SK-N-SH (cell line): Measurements from ENCODE around the gene MRPL19. TPM values are rescaled to one million over a fixed set of nuclear protein-coding genes. Genes with fewer than 3 reads are reported as not detected.

ENCODE experiments used
- CTCF ChIA-PET: fragments of 300-600, 350-600 bp; formaldehyde crosslinking; extraction: SDS; loops from one replicate; lab custom pipeline; 2021; lab: Yijun Ruan, JAX
- POLR2A ChIA-PET: fragments of 350-600 bp; sonication (Branson Sonifier 250); formaldehyde crosslinking; extraction: SDS; loops from one replicate; lab custom pipeline; 2020; ENCODE audit warnings: antibody characterized with exemption, inconsistent platforms; lab: Yijun Ruan, JAX
- DNase-seq: peaks from one replicate; pipeline ENCODE4 v3.0.0; 2012
- H2AFZ ChIP-seq: fragments of 200-600 bp; sonication (generic); 2 replicates; pipeline ENCODE4 v1.8.1; 2016; ENCODE audit warnings: antibody characterized with exemption, mild to moderate bottlenecking, low read depth
- H3F3A ChIP-seq: fragments of 200-600 bp; sonication (generic); replicated peaks from 2 replicates; pipeline ENCODE3; 2016; ENCODE audit warnings: antibody characterized with exemption, mild to moderate bottlenecking; ENCODE audit not compliant: insufficient read depth
- H3K27ac ChIP-seq, 2 experiments: fragments of 200-500 bp in 1 of 2; fragments of 200-600 bp in 1 of 2; sonication (Bioruptor generic) in 1 of 2; sonication (generic), shearing (Covaris generic) in 1 of 2; 2 replicates each; pipeline versions ENCODE4 v1.5.1 to v1.6.1; 2014 to 2016; ENCODE audit warnings: low read depth in 2 of 2, inconsistent platforms in 1 of 2, low read length in 1 of 2, mild to moderate bottlenecking in 1 of 2, mixed read lengths in 1 of 2
- H3K27me3 ChIP-seq: fragments of 200-600 bp; sonication (generic), shearing (Covaris generic); 2 replicates; pipeline ENCODE4 v1.6.1; 2016; ENCODE audit warnings: mixed run types; ENCODE audit not compliant: insufficient read depth
- H3K36me3 ChIP-seq, 2 experiments: fragments of 200-500 bp in 1 of 2; fragments of 200-600 bp in 1 of 2; sonication (Bioruptor generic) in 1 of 2; sonication (generic) in 1 of 2; replicated peaks in 1 of 2; 2 replicates each; pipeline versions ENCODE3 to v1.5.1; 2014 to 2016; ENCODE audit warnings: low read length in 1 of 2, mild to moderate bottlenecking in 1 of 2; ENCODE audit not compliant: insufficient read depth in 2 of 2, control insufficient read depth in 1 of 2
- H3K4me1 ChIP-seq, 2 experiments: fragments of 200-500 bp in 1 of 2; fragments of 200-600 bp in 1 of 2; sonication (Bioruptor generic) in 1 of 2; sonication (generic), shearing (Covaris generic) in 1 of 2; 2 replicates each; pipeline versions ENCODE4 v1.5.1 to v1.6.1; 2014 to 2016; ENCODE audit warnings: low read depth in 1 of 2, low read length in 1 of 2, mixed run types in 1 of 2; ENCODE audit not compliant: insufficient read depth in 2 of 2, control insufficient read depth in 1 of 2
- H3K4me2 ChIP-seq: fragments of 200-600 bp; sonication (generic), shearing (Covaris generic); 2 replicates; pipeline ENCODE4 v1.6.1; 2017; ENCODE audit warnings: mixed run types
- H3K4me3 ChIP-seq, 2 experiments: fragments of 200-500 bp in 1 of 2; fragments of 200-600 bp in 1 of 2; sonication (Bioruptor generic) in 1 of 2; sonication (generic), shearing (Covaris generic) in 1 of 2; 2 replicates each; pipeline versions ENCODE4 v1.5.1 to v1.8.1; 2014 to 2016; ENCODE audit warnings: low read depth in 2 of 2, inconsistent platforms in 1 of 2, low read length in 1 of 2, mild to moderate bottlenecking in 1 of 2, mixed read lengths in 1 of 2, moderate library complexity in 1 of 2
- H3K79me2 ChIP-seq: fragments of 200-600 bp; sonication (generic); 2 replicates; pipeline ENCODE4 v1.8.1; 2017; ENCODE audit warnings: mild to moderate bottlenecking; ENCODE audit not compliant: insufficient read depth
- H3K9ac ChIP-seq: fragments of 200-600 bp; sonication (generic); 2 replicates; pipeline ENCODE4 v1.6.1; 2017; ENCODE audit warnings: mixed run types
- H3K9me2 ChIP-seq: fragments of 200-600 bp; sonication (generic); 2 replicates; pipeline ENCODE4 v1.6.1; 2017; ENCODE audit warnings: mixed run types
- H3K9me3 ChIP-seq: fragments of 200-600 bp; sonication (generic); 2 replicates; pipeline ENCODE4 v1.6.1; 2017; ENCODE audit warnings: mixed run types, mild to moderate bottlenecking, moderate library complexity
- H4K20me1 ChIP-seq: fragments of 200-600 bp; sonication (generic); 2 replicates; pipeline ENCODE4 v1.6.1; 2017; ENCODE audit warnings: mild to moderate bottlenecking, mixed run types; ENCODE audit not compliant: insufficient read depth
- CHD2 ChIP-seq: fragments of 150-350 bp; IDR thresholded peaks from 2 replicates; pipeline ENCODE4 v1.6.1; 2018; ENCODE audit warnings: low read length; ENCODE audit not compliant: partially characterized antibody
- EP300 ChIP-seq, 2 experiments: IDR thresholded peaks; 2 replicates each; pipeline versions ENCODE4 v1.4.0 to v1.6.1; 2012; ENCODE audit warnings: borderline replicate concordance in 1 of 2, low read depth in 1 of 2, low read length in 1 of 2
- FOSL2 ChIP-seq: IDR thresholded peaks from 2 replicates; pipeline ENCODE4 v1.4.0; 2012; ENCODE audit warnings: low read depth, mild to moderate bottlenecking, moderate library complexity, borderline replicate concordance
- FOXJ3 ChIP-seq: sonication (generic); formaldehyde crosslinking; IDR thresholded peaks from 2 replicates; pipeline ENCODE4 v1.5.1; 2020; ENCODE audit warnings: mild to moderate bottlenecking, missing genetic modification reagents
- FOXM1 ChIP-seq: IDR thresholded peaks from 2 replicates; pipeline ENCODE4 v1.4.0; 2012; ENCODE audit warnings: low read depth, mild to moderate bottlenecking
- GABPA ChIP-seq: IDR thresholded peaks from 2 replicates; pipeline ENCODE4 v1.4.0; 2012; ENCODE audit warnings: low read depth, mild to moderate bottlenecking
- JUND ChIP-seq: IDR thresholded peaks from 2 replicates; pipeline ENCODE4 v1.4.0; 2012
- MEF2A ChIP-seq: IDR thresholded peaks from 2 replicates; pipeline ENCODE4 v1.4.0; 2012; ENCODE audit warnings: low read depth, borderline replicate concordance
- MXI1 ChIP-seq: IDR thresholded peaks from 2 replicates; pipeline ENCODE4 v1.6.1; 2012; ENCODE audit warnings: mild to moderate bottlenecking, low read depth, low read length, improper control_type of control experiment
- NFIC ChIP-seq: IDR thresholded peaks from 2 replicates; pipeline ENCODE4 v1.4.0; 2012; ENCODE audit warnings: borderline replicate concordance
- POLR2AphosphoS5 ChIP-seq: IDR thresholded peaks from 2 replicates; pipeline ENCODE4 v1.6.1; 2012; ENCODE audit warnings: low read depth, low read length
- RAD21 ChIP-seq: IDR thresholded peaks from 2 replicates; pipeline ENCODE4 v1.6.1; 2012; ENCODE audit warnings: mild to moderate bottlenecking, low read length
- RFX5 ChIP-seq: IDR thresholded peaks from 2 replicates; pipeline ENCODE4 v1.6.1; 2012; ENCODE audit warnings: mild to moderate bottlenecking, improper control_type of control experiment, low read length
- RXRA ChIP-seq: IDR thresholded peaks from 2 replicates; pipeline ENCODE4 v1.4.0; 2012; ENCODE audit warnings: low read depth, mild to moderate bottlenecking, borderline replicate concordance
- SIN3A ChIP-seq: IDR thresholded peaks from 2 replicates; pipeline ENCODE4 v1.6.1; 2012; ENCODE audit warnings: low read depth, mild to moderate bottlenecking, low read length, moderate library complexity, borderline replicate concordance
- SMC3 ChIP-seq: IDR thresholded peaks from 2 replicates; pipeline ENCODE4 v1.6.1; 2012; ENCODE audit warnings: low read depth, low read length, improper control_type of control experiment
- TAF1 ChIP-seq: IDR thresholded peaks from 2 replicates; pipeline ENCODE4 v1.6.1; 2012; ENCODE audit warnings: low read depth, mild to moderate bottlenecking, low read length, moderate library complexity, borderline replicate concordance
- TCF12 ChIP-seq: IDR thresholded peaks from 2 replicates; pipeline ENCODE4 v1.4.0; 2012
- TEAD4 ChIP-seq: IDR thresholded peaks from 2 replicates; pipeline ENCODE4 v1.4.0; 2012; ENCODE audit warnings: mild to moderate bottlenecking, borderline replicate concordance; ENCODE audit not compliant: insufficient read depth
- YY1 ChIP-seq: IDR thresholded peaks from 2 replicates; pipeline ENCODE4 v1.4.0; 2012; ENCODE audit warnings: low read depth, mild to moderate bottlenecking
- WGBS: methylation state at CpG from one replicate; pipeline ENCODE4 v1.1.6; 2017; ENCODE audit warnings: low lambda C conversion rate; 5-methylcytosine and 5-hydroxymethylcytosine counted together
- polyA plus RNA-seq, 3 experiments: library from polyadenylated mRNA; depleted of rRNA; stranded (reverse); fragments of >200 nt; gene quantifications; 2 replicates each; pipeline ENCODE4 v1.2.3, GENCODE V29; 2012
- TF ChIP-seq, protein P1 (sequence below): IDR thresholded peaks from 2 replicates; pipeline ENCODE4 v1.4.0; 2012; ENCODE audit warnings: low read depth, borderline replicate concordance
- TF ChIP-seq, protein P2 (sequence below): fragments of 200-600 bp; sonication (generic); IDR thresholded peaks from 2 replicates; pipeline ENCODE4 v1.6.1; 2017; ENCODE audit warnings: antibody characterized with exemption, mild to moderate bottlenecking, moderate library complexity

The MRPL19 gene
- polyA plus RNA-seq, 1 of the 3 experiments (the other 2 are of a cell fraction): 15.4 TPM

DNA sequence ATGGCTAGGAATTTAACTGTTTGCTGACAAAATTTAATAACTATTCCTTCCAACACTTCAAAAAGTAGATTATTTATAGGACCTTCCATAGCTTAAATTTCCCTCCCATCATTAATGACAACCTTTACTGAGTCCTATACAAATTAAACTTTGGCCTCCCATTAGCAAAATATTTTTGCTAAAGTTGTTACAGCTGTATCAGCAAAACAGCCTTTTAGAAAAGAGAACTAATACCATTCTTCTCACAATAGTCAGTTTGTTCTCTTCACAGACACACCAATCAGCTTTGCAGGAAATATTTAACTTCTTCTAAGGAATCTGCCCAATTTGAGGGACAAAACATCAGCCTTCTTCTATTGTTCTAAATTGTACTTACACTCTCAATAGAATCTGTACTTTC lies 76.1 kb downstream of the MRPL19 start:
- no peaks in the 10 kb centered on the region; the same call in 1 of the 2 replicates for H3K9me3 ChIP-seq
- TF ChIP-seq CHD2: no peak
- no peak for TF ChIP-seq TAF1
- TF ChIP-seq JUND: no peak
- TF ChIP-seq SMC3: no peak
- TF ChIP-seq TEAD4: no peak
- no peak for TF ChIP-seq TCF12
- no peak for TF ChIP-seq MXI1
- TF ChIP-seq GABPA: no peak
- no peak for TF ChIP-seq FOXM1
- TF ChIP-seq MEF2A: no peak
- TF ChIP-seq POLR2AphosphoS5: no peak
- no peak for TF ChIP-seq FOXJ3 (CRISPR knock-in tag)
- TF ChIP-seq RFX5: no peak
- no peak for TF ChIP-seq EP300 (IDR thresholded peaks at IDR 0.05; ENCODE audit: borderline replicate concordance in 1 of 2, low read depth in 1 of 2, low read length in 1 of 2)
- TF ChIP-seq, protein P1, sequence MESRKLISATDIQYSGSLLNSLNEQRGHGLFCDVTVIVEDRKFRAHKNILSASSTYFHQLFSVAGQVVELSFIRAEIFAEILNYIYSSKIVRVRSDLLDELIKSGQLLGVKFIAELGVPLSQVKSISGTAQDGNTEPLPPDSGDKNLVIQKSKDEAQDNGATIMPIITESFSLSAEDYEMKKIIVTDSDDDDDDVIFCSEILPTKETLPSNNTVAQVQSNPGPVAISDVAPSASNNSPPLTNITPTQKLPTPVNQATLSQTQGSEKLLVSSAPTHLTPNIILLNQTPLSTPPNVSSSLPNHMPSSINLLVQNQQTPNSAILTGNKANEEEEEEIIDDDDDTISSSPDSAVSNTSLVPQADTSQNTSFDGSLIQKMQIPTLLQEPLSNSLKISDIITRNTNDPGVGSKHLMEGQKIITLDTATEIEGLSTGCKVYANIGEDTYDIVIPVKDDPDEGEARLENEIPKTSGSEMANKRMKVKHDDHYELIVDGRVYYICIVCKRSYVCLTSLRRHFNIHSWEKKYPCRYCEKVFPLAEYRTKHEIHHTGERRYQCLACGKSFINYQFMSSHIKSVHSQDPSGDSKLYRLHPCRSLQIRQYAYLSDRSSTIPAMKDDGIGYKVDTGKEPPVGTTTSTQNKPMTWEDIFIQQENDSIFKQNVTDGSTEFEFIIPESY: no peak
- TF ChIP-seq RXRA: no peak
- no peak for TF ChIP-seq YY1
- TF ChIP-seq FOSL2: no peak
- H3K79me2 ChIP-seq: no peaks in the 10 kb centered on the region
- H3K36me3 ChIP-seq: no peaks in the 10 kb centered on the region
- no peaks in the 10 kb centered on the region; the same call in 1 of the 2 replicates for H3K27me3 ChIP-seq
- H2AFZ ChIP-seq: no peak overlapping the region
- H3K9ac ChIP-seq: no peak overlapping the region
- H3K4me2 ChIP-seq: no peak overlapping the region
- no peak overlapping the region for H3K4me3 ChIP-seq
- H3K27ac ChIP-seq: no peak overlapping the region
- no peaks in the 10 kb centered on the region for H3F3A ChIP-seq
- POLR2A ChIA-PET: no interaction called here
- H4K20me1 ChIP-seq: no peaks in the 10 kb centered on the region
- DNase-seq: no peak
- CTCF ChIA-PET: interaction anchor here (1.2 to 1.6 kb wide), 3 partner anchors 31 to 95 kb away, joined by 3 to 5 read pairs (median 4); no protein-coding TSS in a partner anchor
- H3K9me2 ChIP-seq: no peaks in the 10 kb centered on the region
- H3K4me1 ChIP-seq: no peaks in the 10 kb centered on the region

DNA sequence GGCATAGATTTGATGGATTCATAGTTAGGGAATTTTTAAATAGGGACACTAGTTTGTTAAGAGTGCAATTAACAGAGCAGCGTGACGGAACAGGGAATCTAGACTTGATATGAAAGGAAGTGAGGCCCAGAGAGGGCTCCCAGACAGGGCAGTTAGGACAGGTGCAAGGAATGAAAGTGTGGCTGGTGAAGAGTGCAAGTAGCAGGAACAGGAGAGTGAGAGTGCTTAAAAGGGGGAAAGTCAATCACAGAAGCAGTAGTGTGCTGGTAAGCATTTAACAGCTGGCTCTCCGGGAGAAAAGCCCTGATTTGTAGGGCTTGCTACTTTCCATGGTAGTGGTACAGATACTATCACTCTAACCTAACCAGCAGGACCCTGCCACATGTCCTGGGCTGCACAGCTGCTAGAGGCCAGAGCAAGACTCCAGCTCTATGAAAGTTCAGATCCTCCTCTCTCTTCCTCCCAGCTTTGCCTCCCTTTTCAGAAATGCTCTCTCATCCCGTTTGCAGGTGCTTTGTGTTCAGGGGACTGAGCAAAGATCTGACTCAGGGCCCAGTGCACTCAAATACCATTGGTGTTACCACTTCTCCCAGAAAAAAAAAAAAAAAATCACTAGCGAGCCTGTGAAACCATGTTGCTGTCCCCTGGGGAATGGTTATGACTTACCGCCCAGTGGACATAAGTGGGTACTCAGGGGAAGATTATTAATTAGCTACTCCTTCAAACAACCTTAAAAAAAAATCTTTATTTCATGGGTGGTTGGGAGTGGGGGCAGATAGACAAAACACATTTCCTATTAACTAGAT lies 82.2 kb downstream of the MRPL19 start:
- DNase-seq: peak; percentile 32
- Histone ChIP-seq H3K9ac (no peak overlapping the region), H3K36me3 (no peaks in the 10 kb centered on the region), H3K9me3 (no peaks in the 10 kb centered on the region), H3K79me2 (no peaks in the 10 kb centered on the region), H4K20me1 (no peaks in the 10 kb centered on the region), H3K4me3 (no peak overlapping the region), H3K4me1 (peaks cover 0 to 10% of the 10 kb centered on the region in 2 experiments; a peak in 1 of 4 replicates), H2AFZ (no peak overlapping the region), H3K27ac (peak overlapping the region in 1 of 2 experiments; percentile 60; a peak in 2 of 4 replicates), H3K9me2 (no peaks in the 10 kb centered on the region), H3F3A (no peaks in the 10 kb centered on the region), H3K4me2 (no peak overlapping the region), H3K27me3 (no peaks in the 10 kb centered on the region; the same call in 1 of the 2 replicates)
- POLR2A ChIA-PET: no interaction called here
- 62% methylated on average over 6 of the region's 6 CpGs for WGBS
- no peak for TF ChIP-seq FOSL2
- TF ChIP-seq RAD21: no peak
- TF ChIP-seq POLR2AphosphoS5: no peak
- no peak for TF ChIP-seq SIN3A
- no peak for TF ChIP-seq NFIC
- no peak for TF ChIP-seq TEAD4
- TF ChIP-seq, protein P2, sequence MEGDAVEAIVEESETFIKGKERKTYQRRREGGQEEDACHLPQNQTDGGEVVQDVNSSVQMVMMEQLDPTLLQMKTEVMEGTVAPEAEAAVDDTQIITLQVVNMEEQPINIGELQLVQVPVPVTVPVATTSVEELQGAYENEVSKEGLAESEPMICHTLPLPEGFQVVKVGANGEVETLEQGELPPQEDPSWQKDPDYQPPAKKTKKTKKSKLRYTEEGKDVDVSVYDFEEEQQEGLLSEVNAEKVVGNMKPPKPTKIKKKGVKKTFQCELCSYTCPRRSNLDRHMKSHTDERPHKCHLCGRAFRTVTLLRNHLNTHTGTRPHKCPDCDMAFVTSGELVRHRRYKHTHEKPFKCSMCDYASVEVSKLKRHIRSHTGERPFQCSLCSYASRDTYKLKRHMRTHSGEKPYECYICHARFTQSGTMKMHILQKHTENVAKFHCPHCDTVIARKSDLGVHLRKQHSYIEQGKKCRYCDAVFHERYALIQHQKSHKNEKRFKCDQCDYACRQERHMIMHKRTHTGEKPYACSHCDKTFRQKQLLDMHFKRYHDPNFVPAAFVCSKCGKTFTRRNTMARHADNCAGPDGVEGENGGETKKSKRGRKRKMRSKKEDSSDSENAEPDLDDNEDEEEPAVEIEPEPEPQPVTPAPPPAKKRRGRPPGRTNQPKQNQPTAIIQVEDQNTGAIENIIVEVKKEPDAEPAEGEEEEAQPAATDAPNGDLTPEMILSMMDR: no peak
- CTCF ChIA-PET: interaction anchor here (0.7 to 2.6 kb wide), 6 partner anchors 10 to 1669 kb away, joined by 3 to 11 read pairs (median 4); no protein-coding TSS in a partner anchor
